Activated T-cell treated with anti-CD3 and anti-CD28 coated beads, Interleukin-2, amount 50 U/mL, for 72 hours (primary cell): Measurements from ENCODE around the gene HADHA. TPM values are rescaled to one million over a fixed set of nuclear protein-coding genes. Genes with fewer than 3 reads are reported as not detected.

Experiments
- ATAC-seq, 2 donors: fragments of 150-1000 bp; cut with Tn5 transposase; replicated peaks in 1 of 2; 2 replicates each; pipeline ENCODE4 v1.10.0; 2021; ENCODE audit warnings: moderate library complexity in 2 of 2, mild to moderate bottlenecking in 1 of 2
- DNase-seq, 2 donors: peaks; one replicate each; pipeline ENCODE4 v3.0.0; 2021 to 2022; ENCODE audit warnings: mixed read lengths in 1 of 2
- H3K27ac Mint-ChIP-seq: one replicate; pipeline ENCODE4 v1.8.0; 2022; ENCODE audit warnings: mild to moderate bottlenecking, moderate library complexity, mixed read lengths
- H3K27me3 Mint-ChIP-seq: one replicate; pipeline ENCODE4 v1.8.0; 2022; ENCODE audit warnings: low read depth, mixed read lengths
- H3K36me3 Mint-ChIP-seq, 2 donors: one replicate each; pipeline ENCODE4 v1.8.0; 2022; ENCODE audit warnings: mixed read lengths in 2 of 2, mild to moderate bottlenecking in 1 of 2; ENCODE audit not compliant: insufficient read depth in 2 of 2
- H3K4me1 Mint-ChIP-seq: one replicate; pipeline ENCODE4 v1.8.0; 2022; ENCODE audit warnings: low read depth, mixed read lengths
- H3K4me3 Mint-ChIP-seq, 2 donors: one replicate each; pipeline ENCODE4 v1.8.0; 2022; ENCODE audit warnings: mild to moderate bottlenecking in 2 of 2, mixed read lengths in 2 of 2, moderate library complexity in 2 of 2
- H3K9me3 Mint-ChIP-seq, 2 donors: one replicate each; pipeline ENCODE4 v1.8.0; 2022; ENCODE audit warnings: mixed read lengths in 2 of 2
- total RNA-seq, 2 donors: library from RNA; stranded (reverse); gene quantifications; one replicate each; pipeline ENCODE4 v1.2.3, GENCODE V29; 2022

HADHA gene
- total RNA-seq, 2 donors from 2014 or later: 108 TPM

DNA sequence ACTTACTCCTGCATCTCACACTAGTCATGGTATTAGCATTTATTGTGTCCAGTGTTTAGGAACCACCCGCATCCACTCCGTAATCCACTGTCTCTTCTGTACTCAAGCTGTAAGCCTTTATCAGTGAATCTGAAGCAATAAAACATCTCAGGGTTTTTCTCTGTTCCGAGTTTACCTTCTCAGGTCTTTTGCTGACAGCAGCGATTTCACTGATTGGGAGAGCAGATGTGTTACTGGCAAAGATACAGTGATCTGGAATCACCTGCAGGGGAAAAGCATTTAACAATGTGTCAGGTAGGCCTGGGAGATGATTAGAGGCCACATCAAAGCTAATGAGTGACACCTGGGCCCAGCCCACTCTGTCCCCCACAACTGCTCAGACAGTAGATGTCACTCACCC, 46.9 kb downstream of the HADHA start:
- DNase-seq: no peak
- Mint-ChIP-seq H3K27me3 (no peaks in the 10 kb centered on the region), H3K9me3 (no peaks in the 10 kb centered on the region), H3K27ac (no peak overlapping the region), H3K4me1 (peaks cover 11% of the 10 kb centered on the region), H3K36me3 (peaks cover 3 to 28% of the 10 kb centered on the region in 2 donors), H3K4me3 (no peak overlapping the region)
- ATAC-seq: no peak

DNA sequence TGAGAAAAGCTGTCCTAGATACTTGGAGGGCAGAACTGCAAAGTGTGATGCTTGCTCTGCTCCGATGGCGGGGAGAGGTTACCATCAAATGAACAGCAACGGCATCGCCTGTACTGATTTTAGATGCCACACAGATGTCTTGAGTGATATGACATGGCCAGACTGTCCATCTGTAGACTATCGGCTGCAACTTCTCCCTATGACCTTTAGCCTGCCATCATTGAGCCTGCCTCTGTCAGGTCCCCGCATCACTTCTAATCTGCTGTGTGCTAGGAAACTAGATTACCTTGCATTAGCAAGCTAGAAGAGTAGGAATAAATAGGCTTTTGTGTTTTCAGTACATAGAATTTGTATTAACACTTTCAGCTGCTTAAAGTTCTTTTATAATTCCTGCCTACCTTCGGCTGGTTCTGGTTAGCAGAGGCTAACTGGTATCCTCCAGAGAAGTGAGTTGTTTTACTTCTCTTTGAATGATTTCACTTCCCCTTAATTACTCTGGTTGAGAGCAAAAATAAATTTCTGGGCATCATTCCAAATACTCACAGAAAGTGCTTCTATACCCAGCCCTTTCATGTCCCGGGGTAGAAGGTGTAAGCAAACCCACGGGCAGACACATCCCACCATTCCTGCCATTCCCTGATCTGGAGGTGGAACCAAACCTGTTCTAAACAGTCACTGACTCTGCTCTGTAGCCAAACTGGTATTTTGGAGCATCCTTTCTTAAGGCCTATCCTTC, 47.6 kb downstream of the HADHA start:
- DNase-seq: no peak
- no peak overlapping the region for H3K27ac Mint-ChIP-seq
- no peak overlapping the region for H3K4me3 Mint-ChIP-seq
- peaks cover 3 to 30% of the 10 kb centered on the region in 2 donors for H3K36me3 Mint-ChIP-seq
- H3K27me3 Mint-ChIP-seq: no peaks in the 10 kb centered on the region
- peaks cover 11% of the 10 kb centered on the region for H3K4me1 Mint-ChIP-seq
- ATAC-seq: no peak
- H3K9me3 Mint-ChIP-seq: no peaks in the 10 kb centered on the region

DNA sequence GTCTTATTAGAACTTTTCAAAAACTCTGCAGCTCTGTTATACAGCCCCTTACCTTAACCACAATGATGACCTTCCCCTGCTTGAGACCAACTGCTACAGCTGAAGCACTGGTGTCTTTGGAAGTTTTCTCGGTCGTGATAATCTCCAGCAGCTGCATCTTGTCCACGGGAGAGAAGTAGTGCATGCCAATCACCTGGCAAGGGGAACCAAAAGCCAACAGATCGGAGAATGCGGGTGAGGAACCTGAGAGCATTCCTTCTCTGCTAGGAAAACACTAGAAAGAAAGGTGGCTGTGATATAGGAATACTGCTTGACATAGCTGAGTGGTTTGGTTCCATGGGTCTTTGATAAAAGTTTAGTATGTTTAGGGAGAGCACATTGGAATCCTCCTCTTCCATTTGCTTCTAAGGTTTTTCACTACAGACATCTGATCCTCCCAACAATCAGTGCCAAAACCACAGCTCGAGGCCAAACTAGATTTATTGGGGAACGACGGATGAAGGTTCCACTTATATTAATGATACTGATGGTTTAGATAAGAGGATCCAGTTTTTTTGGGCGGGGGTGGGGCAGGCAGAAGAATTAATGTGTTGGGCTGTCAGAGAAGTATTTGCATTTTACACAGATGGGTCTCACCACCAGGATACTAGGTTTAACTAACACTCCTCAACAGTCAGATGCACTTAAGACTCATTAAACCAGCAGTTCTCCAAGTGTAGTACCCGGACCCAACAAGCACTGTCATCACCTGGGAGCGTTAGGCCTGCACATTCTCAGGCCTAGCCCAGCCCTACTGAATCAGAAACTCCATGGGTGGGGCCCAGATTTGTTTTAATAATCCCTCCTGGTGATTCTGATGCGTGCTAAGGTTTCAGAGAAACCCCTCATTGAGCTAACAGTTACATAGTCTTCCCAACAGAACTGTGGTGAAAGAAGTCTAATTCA, 49.1 kb downstream of the HADHA start:
- Mint-ChIP-seq H3K27me3 (no peaks in the 10 kb centered on the region), H3K9me3 (no peaks in the 10 kb centered on the region), H3K27ac (no peak overlapping the region), H3K36me3 (peaks cover 3 to 36% of the 10 kb centered on the region in 2 donors), H3K4me1 (peaks cover 11% of the 10 kb centered on the region), H3K4me3 (no peak overlapping the region)
- DNase-seq: no peak
- ATAC-seq: no peak

DNA sequence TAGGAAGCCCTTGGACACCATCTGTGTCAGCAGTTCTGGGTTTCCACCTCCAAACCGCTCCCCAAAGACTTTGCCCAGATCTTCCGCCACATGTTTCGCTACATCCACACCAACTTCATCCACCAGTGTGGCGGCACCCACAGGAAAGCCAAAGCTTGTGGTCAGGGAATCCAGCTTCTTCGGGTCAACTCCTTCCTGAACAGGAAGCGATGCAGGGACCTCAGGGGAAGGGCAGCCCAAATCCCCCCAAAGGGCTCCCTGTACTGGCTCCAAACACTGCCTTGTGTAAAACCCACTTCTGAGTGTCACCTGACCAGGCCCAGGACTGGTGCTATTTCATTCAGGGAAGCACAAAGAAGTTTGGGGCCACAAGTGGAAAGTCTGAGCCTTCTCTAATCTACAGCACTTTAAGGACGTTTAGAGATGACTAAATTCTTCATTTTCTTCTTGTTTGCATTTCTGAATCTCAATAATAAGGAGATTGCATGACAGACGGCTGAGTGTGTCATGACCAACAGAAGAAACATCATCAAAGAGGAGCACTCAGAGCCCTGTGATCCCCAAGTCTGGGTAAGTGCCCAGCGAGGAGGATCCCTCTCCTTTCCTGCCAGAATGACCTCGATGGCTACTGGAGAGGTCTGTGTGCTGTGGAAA, 50.7 kb downstream of the HADHA start:
- peak overlapping the region in 1 of 2 donors; percentile 11 for H3K4me3 Mint-ChIP-seq
- DNase-seq (no peak), ATAC-seq (peak; percentile 67 to 85)
- H3K4me1 Mint-ChIP-seq: peaks cover 11% of the 10 kb centered on the region
- H3K27ac Mint-ChIP-seq: peak overlapping the region; percentile 90
- no peaks in the 10 kb centered on the region for H3K9me3 Mint-ChIP-seq
- peaks cover 1 to 31% of the 10 kb centered on the region in 2 donors for H3K36me3 Mint-ChIP-seq
- H3K27me3 Mint-ChIP-seq: no peaks in the 10 kb centered on the region

DNA sequence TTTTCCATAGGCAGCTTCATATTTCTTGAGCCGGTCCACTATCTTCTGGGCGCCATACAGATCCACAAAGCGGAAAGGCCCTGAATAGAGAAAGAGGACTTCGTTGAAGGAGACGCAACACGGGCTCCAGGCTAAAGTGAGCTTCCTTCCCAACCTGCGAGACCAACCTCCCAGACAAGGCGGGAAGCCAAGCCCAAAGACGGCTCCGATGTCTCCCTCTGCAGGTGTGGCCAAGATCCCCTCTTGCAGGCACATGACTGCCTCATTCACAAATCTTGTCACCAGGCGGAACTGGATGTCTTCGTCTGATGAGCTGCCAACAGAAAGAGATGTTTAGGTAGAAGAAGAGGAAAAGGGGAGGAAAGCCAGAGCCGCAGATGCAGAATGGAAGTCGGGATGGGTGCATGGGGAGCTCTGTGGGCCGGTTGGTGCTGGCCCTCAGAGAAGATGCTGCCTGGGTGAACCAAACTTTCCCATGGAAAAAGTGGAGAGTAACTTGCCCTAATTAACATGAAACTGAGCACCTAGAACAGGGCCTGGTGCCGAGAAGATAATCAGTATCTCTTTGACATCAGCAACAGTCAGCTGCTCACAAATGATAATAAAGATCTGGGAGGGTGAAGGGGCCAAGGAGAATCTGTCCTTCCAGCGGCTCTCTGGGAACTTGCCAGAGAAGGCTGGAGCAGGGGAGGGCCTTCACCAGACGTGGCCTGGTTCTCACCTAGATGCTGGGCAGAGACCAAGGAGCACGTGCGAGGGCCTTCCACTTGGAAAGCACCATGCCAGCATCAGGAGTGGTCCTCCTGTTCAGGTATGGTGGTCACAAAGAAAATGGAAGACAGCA, 52.9 kb downstream of the HADHA start:
- no peak overlapping the region for H3K4me3 Mint-ChIP-seq

DNA sequence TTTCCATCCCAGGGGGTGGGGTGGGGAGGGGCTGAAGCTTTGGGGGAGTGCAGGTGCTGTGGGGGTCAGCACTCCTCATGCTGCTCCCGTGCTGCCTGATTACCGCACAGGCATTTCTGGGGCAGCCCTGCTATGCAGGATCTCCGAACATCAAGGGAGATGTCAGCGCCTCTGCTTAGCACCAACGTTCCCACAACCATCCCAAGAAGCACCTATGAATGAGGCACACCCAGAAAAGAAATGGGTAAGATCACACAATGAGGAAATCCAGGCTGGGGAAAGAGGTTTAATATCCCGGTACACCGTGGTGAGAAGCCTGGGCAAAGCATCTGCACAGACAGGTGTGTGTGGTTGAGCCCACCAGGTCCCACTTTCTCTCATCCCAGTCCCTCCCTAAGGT, 54.1 kb downstream of the HADHA start:
- H3K27me3 Mint-ChIP-seq: no peaks in the 10 kb centered on the region
- H3K9me3 Mint-ChIP-seq: no peaks in the 10 kb centered on the region
- DNase-seq (no peak), ATAC-seq (no peak)
- no peak overlapping the region for H3K27ac Mint-ChIP-seq
- H3K36me3 Mint-ChIP-seq: peaks cover 0 to 19% of the 10 kb centered on the region in 2 donors
- peaks cover 11% of the 10 kb centered on the region for H3K4me1 Mint-ChIP-seq
- H3K4me3 Mint-ChIP-seq: no peak overlapping the region

More for the DNA sequence above, 52.9 kb downstream of the HADHA start:
- peaks cover 11% of the 10 kb centered on the region for H3K4me1 Mint-ChIP-seq
- H3K27ac Mint-ChIP-seq: no peak overlapping the region
- ATAC-seq (no peak), DNase-seq (no peak)
- H3K9me3 Mint-ChIP-seq: no peaks in the 10 kb centered on the region
- peaks cover 1 to 19% of the 10 kb centered on the region in 2 donors for H3K36me3 Mint-ChIP-seq
- H3K27me3 Mint-ChIP-seq: no peaks in the 10 kb centered on the region

DNA sequence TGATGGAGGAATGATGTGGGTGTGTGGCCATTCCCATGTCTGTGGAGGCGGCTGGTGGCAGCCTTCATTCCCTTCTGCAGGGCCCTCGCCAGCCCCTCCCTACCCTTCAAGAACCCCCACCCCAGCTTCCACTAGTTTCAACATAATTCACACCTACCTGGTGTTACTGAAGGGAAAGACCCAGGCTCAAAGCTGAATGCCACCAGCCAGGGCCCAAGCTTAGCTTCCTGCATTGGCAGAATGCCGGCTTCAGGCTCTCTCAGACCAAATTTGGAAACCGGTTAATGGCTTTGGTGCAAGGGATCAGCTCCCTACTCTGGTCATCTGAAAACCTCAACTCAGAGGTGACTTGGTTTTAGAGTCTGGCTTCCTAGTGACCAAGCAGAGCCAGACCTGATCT, 54.7 kb downstream of the HADHA start:
- Mint-ChIP-seq H3K27me3 (no peaks in the 10 kb centered on the region), H3K4me1 (peaks cover 11% of the 10 kb centered on the region), H3K9me3 (no peaks in the 10 kb centered on the region), H3K36me3 (peaks cover 0 to 16% of the 10 kb centered on the region in 2 donors), H3K27ac (no peak overlapping the region), H3K4me3 (no peak overlapping the region)
- DNase-seq (no peak), ATAC-seq (no peak)

DNA sequence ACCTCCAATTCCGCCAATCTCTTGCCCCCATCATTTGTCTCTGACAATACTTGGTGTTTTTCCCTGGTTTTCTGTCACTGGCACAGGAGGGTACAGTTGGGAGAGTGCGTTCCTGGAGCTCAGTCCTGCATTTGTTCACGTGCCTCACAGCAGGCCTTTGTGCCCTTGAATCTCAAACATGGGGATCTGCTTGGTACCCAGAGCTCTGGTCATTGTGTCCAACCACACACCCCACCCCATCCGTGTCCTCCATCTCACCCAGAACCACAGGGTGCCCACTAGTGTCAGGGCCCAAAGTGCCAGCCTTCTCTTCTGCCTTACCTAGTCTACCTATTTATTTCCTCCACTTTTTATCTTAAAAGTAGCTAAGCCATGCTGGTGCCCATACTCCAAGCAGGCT, 55.3 kb downstream of the HADHA start:
- H3K4me1 Mint-ChIP-seq: peaks cover 5% of the 10 kb centered on the region
- H3K27ac Mint-ChIP-seq: no peak overlapping the region
- peaks cover 0 to 12% of the 10 kb centered on the region in 2 donors for H3K36me3 Mint-ChIP-seq
- DNase-seq (no peak), ATAC-seq (no peak)
- no peaks in the 10 kb centered on the region for H3K27me3 Mint-ChIP-seq
- H3K9me3 Mint-ChIP-seq: no peaks in the 10 kb centered on the region
- no peak overlapping the region for H3K4me3 Mint-ChIP-seq

DNA sequence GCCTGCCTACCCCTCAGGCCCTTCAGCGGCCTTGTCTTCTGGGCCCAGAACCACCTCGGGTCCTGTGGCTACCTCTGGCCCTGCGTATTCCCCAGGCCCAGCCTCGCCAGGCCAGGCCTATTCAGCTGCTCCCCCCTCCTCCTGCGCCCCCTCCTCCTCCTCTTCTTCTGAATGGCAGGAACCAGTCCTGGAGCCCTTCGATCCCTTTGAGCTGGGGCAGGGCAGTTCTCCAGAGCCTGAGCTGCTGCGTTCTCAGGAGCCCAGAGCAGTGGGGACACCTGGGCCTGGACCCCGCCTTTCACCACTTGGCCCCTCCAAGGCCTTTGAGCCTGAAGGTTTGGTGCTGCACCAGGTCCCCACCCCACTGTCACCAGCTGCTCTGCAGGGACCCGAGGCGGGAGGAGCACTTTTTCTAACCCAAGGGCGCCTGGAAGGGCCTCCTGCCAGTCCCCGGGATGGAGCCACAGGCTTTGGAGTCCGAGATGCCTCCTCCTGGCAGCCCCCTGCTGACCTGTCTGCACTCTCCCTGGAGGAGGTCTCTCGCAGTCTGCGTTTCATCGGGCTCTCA, 56.8 kb downstream of the HADHA start:
- H3K9me3 Mint-ChIP-seq: no peaks in the 10 kb centered on the region
- H3K27me3 Mint-ChIP-seq: no peaks in the 10 kb centered on the region
- no peak for DNase-seq
- no peaks in the 10 kb centered on the region for H3K4me1 Mint-ChIP-seq
- H3K4me3 Mint-ChIP-seq: no peak overlapping the region
- H3K36me3 Mint-ChIP-seq: peaks cover 0 to 9% of the 10 kb centered on the region in 2 donors
- ATAC-seq: no peak
- H3K27ac Mint-ChIP-seq: no peak overlapping the region

DNA sequence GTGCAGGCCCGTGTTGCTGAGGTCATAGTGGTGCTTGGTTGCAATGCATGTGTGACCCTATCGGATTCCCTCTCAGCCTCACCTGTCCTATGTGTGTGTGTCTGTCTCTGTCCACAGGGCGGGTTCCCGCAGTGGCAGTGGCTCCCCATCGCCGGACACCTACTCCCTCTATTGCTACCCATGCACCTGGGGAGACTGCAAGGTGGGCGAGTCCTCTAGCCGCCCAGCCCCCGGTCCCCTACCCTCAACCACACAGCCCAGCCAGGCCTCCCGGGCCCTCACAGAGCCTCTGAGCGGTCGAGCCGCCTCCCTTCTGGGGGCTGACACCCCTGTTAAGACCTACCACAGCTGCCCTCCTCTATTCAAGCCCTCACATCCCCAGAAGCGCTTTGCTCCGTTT, 57.3 kb downstream of the HADHA start:
- Mint-ChIP-seq H3K4me1 (no peaks in the 10 kb centered on the region), H3K36me3 (peaks cover 0 to 9% of the 10 kb centered on the region in 2 donors), H3K9me3 (no peaks in the 10 kb centered on the region), H3K4me3 (no peak overlapping the region), H3K27ac (no peak overlapping the region), H3K27me3 (no peaks in the 10 kb centered on the region)
- ATAC-seq (no peak), DNase-seq (no peak)

DNA sequence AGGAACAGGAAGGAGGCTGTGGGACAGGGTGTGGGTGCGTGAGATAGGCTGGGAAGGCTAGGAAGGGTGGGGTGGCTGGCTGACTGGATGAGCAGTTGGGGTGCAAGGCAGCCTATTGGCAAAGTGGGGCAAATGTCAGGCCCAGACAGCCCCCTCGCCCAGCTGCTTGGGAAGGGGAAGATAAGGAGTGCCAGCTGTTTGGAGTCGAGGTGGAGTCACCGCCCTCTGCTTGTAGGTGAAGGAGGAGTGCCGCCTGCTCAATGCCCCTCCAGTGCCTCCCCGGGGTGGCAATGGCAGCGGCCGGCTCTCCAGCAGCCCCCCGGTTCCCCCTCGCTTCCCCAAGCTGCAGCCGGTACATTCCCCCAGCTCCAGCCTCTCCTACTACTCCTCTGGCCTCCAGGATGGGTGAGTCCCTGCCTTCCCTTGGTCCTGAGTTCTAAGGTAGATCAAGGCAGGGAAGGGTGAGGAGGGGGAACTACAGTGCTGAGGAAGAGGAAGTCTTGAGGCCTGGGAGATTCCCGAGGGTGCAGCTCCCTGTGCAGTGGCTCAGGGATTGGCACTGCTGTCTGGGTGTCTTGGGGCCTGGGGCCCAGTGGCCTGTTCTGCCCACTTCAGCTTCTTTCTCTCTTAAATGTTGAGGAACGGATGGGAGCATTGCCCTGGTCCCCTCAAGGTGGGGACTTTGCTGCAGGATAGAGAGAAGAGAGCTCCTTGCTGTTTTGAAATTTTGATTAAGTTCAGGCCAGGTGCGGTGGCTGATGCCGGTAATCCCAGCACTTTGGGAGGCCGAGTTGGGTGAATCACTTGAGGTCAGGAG, 58.3 kb downstream of the HADHA start:
- no peaks in the 10 kb centered on the region for H3K9me3 Mint-ChIP-seq
- peaks cover 0 to under 1% of the 10 kb centered on the region in 2 donors for H3K36me3 Mint-ChIP-seq
- H3K27ac Mint-ChIP-seq: no peak overlapping the region
- no peak for ATAC-seq
- H3K4me3 Mint-ChIP-seq: peak overlapping the region; percentile 70 to 76
- peaks cover 3% of the 10 kb centered on the region for H3K27me3 Mint-ChIP-seq
- DNase-seq: no peak
- no peaks in the 10 kb centered on the region for H3K4me1 Mint-ChIP-seq
